OCI-LY1 (cell line): Measurements from ENCODE around the gene KIF20B.

Experiments
- EZH2 ChIP-seq: fragments of 200-600 bp; sonication (generic), shearing (Covaris generic); IDR thresholded peaks from 2 replicates; pipeline ENCODE4 v1.8.0; 2017; ENCODE audit warnings: borderline replicate concordance, mixed run types, mild to moderate bottlenecking, antibody characterized with exemption, low read length, moderate library complexity, mixed read lengths
- TF ChIP-seq, protein P1 (sequence below): fragments of 200-600 bp; sonication (generic), shearing (Covaris generic); IDR thresholded peaks from 2 replicates; pipeline ENCODE4 v1.5.1; 2017; ENCODE audit warnings: mild to moderate bottlenecking, antibody characterized with exemption, low read length, moderate library complexity, mixed read lengths

DNA sequence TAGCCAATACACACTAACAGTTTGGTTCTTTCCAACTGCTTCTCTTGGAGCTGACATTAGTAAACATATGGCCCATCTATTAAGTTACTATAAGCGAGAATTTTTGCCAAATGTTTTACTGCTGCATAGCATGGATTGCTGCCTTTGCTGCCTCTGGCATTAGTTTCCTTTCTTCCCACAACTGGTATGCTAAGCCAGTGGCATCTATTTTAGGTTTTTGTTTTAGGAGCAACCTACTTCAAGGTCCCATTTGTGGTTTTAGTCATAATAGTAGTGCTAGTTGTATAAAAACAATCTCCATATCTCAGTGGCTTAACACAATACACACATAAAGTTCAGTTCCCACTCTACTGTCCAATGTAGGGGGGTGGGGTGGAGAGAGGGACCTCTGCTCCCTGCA, 30.5 kb upstream of the KIF20B start:
- TF ChIP-seq, protein P1, sequence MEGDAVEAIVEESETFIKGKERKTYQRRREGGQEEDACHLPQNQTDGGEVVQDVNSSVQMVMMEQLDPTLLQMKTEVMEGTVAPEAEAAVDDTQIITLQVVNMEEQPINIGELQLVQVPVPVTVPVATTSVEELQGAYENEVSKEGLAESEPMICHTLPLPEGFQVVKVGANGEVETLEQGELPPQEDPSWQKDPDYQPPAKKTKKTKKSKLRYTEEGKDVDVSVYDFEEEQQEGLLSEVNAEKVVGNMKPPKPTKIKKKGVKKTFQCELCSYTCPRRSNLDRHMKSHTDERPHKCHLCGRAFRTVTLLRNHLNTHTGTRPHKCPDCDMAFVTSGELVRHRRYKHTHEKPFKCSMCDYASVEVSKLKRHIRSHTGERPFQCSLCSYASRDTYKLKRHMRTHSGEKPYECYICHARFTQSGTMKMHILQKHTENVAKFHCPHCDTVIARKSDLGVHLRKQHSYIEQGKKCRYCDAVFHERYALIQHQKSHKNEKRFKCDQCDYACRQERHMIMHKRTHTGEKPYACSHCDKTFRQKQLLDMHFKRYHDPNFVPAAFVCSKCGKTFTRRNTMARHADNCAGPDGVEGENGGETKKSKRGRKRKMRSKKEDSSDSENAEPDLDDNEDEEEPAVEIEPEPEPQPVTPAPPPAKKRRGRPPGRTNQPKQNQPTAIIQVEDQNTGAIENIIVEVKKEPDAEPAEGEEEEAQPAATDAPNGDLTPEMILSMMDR: no peak
- no peak for TF ChIP-seq EZH2
